ENCODE results near the gene IFIH1. TPM values are rescaled to one million over a fixed set of nuclear protein-coding genes. Genes with fewer than 3 reads are reported as not detected.

The IFIH1 gene
- total RNA-seq, 1 donor from 2014 or later = 6.6 TPM

- no peak for DNase-seq (ENCODE audit: low spot score, unreplicated experiment)
- TF ChIP-seq CTCF (IDR thresholded peaks at IDR 0.05; ENCODE audit: unreplicated experiment) = no peak
- Mint-ChIP-seq H3K36me3 (ENCODE audit: insufficient read depth) (no peaks in the 10 kb centered on the region), H3K4me3 (ENCODE audit: low read depth) (no peak overlapping the region), H3K27me3 (peaks cover 3% of the 10 kb centered on the region), H3K9me3 (ENCODE audit: low read depth) (no peaks in the 10 kb centered on the region), H3K27ac (no peak overlapping the region), H3K4me1 (ENCODE audit: low read depth) (no peaks in the 10 kb centered on the region)
These were observed 18.2 kb downstream of the IFIH1 start for GRCh38 chr2:162300266-162300665.

- Mint-ChIP-seq H3K4me3 (ENCODE audit: low read depth) (no peak overlapping the region), H3K4me1 (ENCODE audit: low read depth) (no peaks in the 10 kb centered on the region)
These were observed 19.7 kb downstream of the IFIH1 start for GRCh38 chr2:162298669-162299335.

GRCh38 chr2:162297925-162298552 is 20.4 kb downstream of the IFIH1 start:
- no peak overlapping the region for H3K27ac Mint-ChIP-seq
- H3K4me1 Mint-ChIP-seq (ENCODE audit: low read depth) = no peaks in the 10 kb centered on the region
- no peaks in the 10 kb centered on the region for H3K36me3 Mint-ChIP-seq (ENCODE audit: insufficient read depth)
- no peaks in the 10 kb centered on the region for H3K9me3 Mint-ChIP-seq (ENCODE audit: low read depth)
- H3K27me3 Mint-ChIP-seq = peaks cover 3% of the 10 kb centered on the region
- DNase-seq (ENCODE audit: low spot score, unreplicated experiment) = peak; percentile 48
- H3K4me3 Mint-ChIP-seq (ENCODE audit: low read depth) = no peak overlapping the region
- TF ChIP-seq CTCF (IDR thresholded peaks at IDR 0.05; ENCODE audit: unreplicated experiment) = peak; percentile 92

More at GRCh38 chr2:162298669-162299335, 19.7 kb downstream of the IFIH1 start:
- H3K9me3 Mint-ChIP-seq (ENCODE audit: low read depth) = no peaks in the 10 kb centered on the region
- no peak for DNase-seq (ENCODE audit: low spot score, unreplicated experiment)
- H3K27ac Mint-ChIP-seq = no peak overlapping the region
- H3K27me3 Mint-ChIP-seq = peaks cover 3% of the 10 kb centered on the region
- H3K36me3 Mint-ChIP-seq (ENCODE audit: insufficient read depth) = no peaks in the 10 kb centered on the region
- no peak for TF ChIP-seq CTCF (IDR thresholded peaks at IDR 0.05; ENCODE audit: unreplicated experiment)

GRCh38 chr2:162295009-162295408 is 23.5 kb downstream of the IFIH1 start:
- DNase-seq (ENCODE audit: low spot score, unreplicated experiment) = no peak
- H3K4me1 Mint-ChIP-seq (ENCODE audit: low read depth) = no peaks in the 10 kb centered on the region
- H3K27me3 Mint-ChIP-seq = peaks cover 3% of the 10 kb centered on the region
- TF ChIP-seq CTCF (IDR thresholded peaks at IDR 0.05; ENCODE audit: unreplicated experiment) = no peak
- no peak overlapping the region for H3K27ac Mint-ChIP-seq
- H3K4me3 Mint-ChIP-seq (ENCODE audit: low read depth) = no peak overlapping the region
- H3K36me3 Mint-ChIP-seq (ENCODE audit: insufficient read depth) = no peaks in the 10 kb centered on the region
- no peaks in the 10 kb centered on the region for H3K9me3 Mint-ChIP-seq (ENCODE audit: low read depth)

- no peak for TF ChIP-seq CTCF (IDR thresholded peaks at IDR 0.05; ENCODE audit: unreplicated experiment)
- Mint-ChIP-seq H3K4me3 (ENCODE audit: low read depth) (no peak overlapping the region), H3K27me3 (peaks cover 3% of the 10 kb centered on the region), H3K9me3 (ENCODE audit: low read depth) (no peaks in the 10 kb centered on the region), H3K4me1 (ENCODE audit: low read depth) (no peaks in the 10 kb centered on the region), H3K27ac (no peak overlapping the region), H3K36me3 (ENCODE audit: insufficient read depth) (no peaks in the 10 kb centered on the region)
- no peak for DNase-seq (ENCODE audit: low spot score, unreplicated experiment)
These were observed 25.2 kb downstream of the IFIH1 start for GRCh38 chr2:162293122-162293786.
